Lower lobe of right lung (tissue), 2 donors: ENCODE data around the gene SPARC. TPM values are rescaled to one million over a fixed set of nuclear protein-coding genes. Genes with fewer than 3 reads are reported as not detected.

ENCODE experiments used
- ATAC-seq, 2 donors: fragments of 200-7000 bp; cut with Tn5 transposase; one replicate each; pipeline ENCODE4 v1.9.1; 2020 to 2022; ENCODE audit warnings: mild to moderate bottlenecking in 2 of 2, moderate library complexity in 2 of 2
- DNase-seq: peaks from one replicate; pipeline ENCODE4 v3.0.0-alpha.2; 2020
- H3K27ac ChIP-seq: fragments of 200-600 bp; one replicate; pipeline ENCODE4 v1.8.0; 2022
- H3K27me3 ChIP-seq: fragments of 200-600 bp; one replicate; pipeline ENCODE4 v1.8.0; 2022; ENCODE audit warnings: low read depth
- H3K36me3 ChIP-seq: fragments of 200-600 bp; one replicate; pipeline ENCODE4 v1.8.0; 2022; ENCODE audit warnings: mild to moderate bottlenecking
- H3K4me1 ChIP-seq: fragments of 200-600 bp; one replicate; pipeline ENCODE4 v1.8.0; 2022
- H3K4me3 ChIP-seq: fragments of 200-600 bp; one replicate; pipeline ENCODE4 v1.8.0; 2022; ENCODE audit warnings: mild to moderate bottlenecking
- H3K9me3 ChIP-seq: fragments of 200-600 bp; one replicate; pipeline ENCODE4 v1.8.0; 2022
- intact Hi-C: fragments of 100-400 bp; cut with DNase I; formaldehyde crosslinking; loops from one replicate; pipeline ENCODE4 v1.11.0; 2022
- total RNA-seq: library from RNA; stranded (reverse); fragmentation: NEBNext Ultra II Directional; extraction: Animal tissue kit (Norgen Biotek cat#: 25700); gene quantifications from one replicate; pipeline ENCODE4 v1.2.1, GENCODE V29; 2021
- TF ChIP-seq, protein P1 (sequence below): fragments of 200-600 bp; IDR thresholded peaks from one replicate; pipeline ENCODE4 v1.8.0; 2022; ENCODE audit warnings: antibody characterized with exemption, mild to moderate bottlenecking
- donor health status: DM: no; HTN: yes; CAD: no; lungs with severe emphysema.

SPARC gene
- total RNA-seq, 1 donor from 2014 or later, result 904 TPM

DNA sequence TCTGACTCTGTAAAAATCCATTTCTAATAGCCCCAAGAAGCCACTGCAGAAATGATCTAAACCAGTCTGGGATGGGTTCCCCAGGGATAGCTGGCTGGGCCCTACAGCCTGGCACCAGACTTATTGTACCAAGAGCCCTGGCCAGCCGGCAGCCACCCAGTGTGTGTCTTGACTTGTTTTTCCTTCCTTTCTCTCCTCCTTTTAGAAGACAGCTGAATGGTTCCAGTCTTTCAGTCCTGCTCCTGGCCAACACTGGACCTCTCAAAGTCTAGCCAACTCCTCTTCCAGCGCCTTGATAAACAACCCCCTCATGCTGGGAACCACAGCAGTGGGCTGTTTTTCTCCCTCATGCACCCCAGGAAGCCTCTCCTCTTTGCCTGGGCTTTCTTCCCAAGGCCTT lies 37.6 kb upstream of the SPARC start:
- intact Hi-C loops, result no loop called here
- no peak overlapping the region for H3K4me3 ChIP-seq
- H3K27me3 ChIP-seq, result no peaks in the 10 kb centered on the region
- H3K9me3 ChIP-seq, result no peaks in the 10 kb centered on the region
- H3K4me1 ChIP-seq, result peaks cover 20% of the 10 kb centered on the region
- no peak overlapping the region for H3K27ac ChIP-seq
- no peaks in the 10 kb centered on the region for H3K36me3 ChIP-seq
- TF ChIP-seq, protein P1, sequence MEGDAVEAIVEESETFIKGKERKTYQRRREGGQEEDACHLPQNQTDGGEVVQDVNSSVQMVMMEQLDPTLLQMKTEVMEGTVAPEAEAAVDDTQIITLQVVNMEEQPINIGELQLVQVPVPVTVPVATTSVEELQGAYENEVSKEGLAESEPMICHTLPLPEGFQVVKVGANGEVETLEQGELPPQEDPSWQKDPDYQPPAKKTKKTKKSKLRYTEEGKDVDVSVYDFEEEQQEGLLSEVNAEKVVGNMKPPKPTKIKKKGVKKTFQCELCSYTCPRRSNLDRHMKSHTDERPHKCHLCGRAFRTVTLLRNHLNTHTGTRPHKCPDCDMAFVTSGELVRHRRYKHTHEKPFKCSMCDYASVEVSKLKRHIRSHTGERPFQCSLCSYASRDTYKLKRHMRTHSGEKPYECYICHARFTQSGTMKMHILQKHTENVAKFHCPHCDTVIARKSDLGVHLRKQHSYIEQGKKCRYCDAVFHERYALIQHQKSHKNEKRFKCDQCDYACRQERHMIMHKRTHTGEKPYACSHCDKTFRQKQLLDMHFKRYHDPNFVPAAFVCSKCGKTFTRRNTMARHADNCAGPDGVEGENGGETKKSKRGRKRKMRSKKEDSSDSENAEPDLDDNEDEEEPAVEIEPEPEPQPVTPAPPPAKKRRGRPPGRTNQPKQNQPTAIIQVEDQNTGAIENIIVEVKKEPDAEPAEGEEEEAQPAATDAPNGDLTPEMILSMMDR, result no peak
- ATAC-seq (no peak), DNase-seq (no peak)

DNA sequence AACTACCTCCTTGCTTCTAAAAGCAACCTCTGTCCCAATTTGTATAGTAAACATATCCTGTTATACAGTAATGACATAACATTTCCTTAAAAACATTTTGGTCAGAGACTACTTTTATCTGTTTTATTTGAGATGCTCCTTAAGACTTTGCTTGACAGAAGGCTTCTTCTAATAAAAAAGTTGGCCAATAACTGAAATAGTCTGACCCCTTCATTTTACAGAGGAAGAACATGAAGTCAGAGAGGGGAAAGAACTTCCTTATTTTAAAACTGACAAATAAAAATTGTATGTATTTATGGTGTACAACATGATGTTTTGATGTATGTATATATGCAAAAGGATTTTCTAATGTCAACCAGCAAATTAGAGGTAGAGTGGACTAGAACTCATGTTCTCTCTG lies 35.8 kb upstream of the SPARC start:
- ATAC-seq, result no peak
- intact Hi-C loops, result no loop called here
- peaks cover 37% of the 10 kb centered on the region for H3K4me1 ChIP-seq
- no peak overlapping the region for H3K4me3 ChIP-seq
- no peak overlapping the region for H3K27ac ChIP-seq
- no peaks in the 10 kb centered on the region for H3K27me3 ChIP-seq
- H3K9me3 ChIP-seq, result no peaks in the 10 kb centered on the region
- H3K36me3 ChIP-seq, result no peaks in the 10 kb centered on the region
- TF ChIP-seq, protein P1, result no peak
- DNase-seq, result no peak

DNA sequence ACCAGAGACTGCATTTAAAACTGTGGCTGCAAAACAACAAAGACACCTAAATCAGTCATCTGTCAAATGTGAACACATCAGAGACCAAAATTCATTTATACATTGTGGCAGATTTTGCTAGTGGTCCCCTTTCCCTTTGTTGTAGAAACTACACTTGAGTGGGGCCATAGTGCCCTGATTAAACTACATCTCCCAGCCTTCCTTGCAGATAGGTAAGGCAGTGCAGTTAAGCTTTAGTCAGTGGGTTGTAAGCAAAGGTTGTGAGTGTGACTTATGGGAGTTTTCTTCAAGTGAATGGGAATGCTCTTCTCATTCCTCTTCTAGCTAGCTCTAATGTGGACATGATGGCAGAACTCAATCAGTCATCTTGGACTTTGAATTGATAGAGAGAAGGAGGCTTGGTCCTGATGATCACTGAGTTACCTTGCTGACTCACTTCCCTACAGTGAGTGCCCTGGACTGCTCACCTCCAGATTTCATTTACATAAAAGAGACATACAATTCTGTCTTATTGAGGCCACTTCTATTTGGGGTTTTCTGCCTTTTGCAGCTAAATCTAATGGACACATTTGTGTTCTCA lies 35.2 kb upstream of the SPARC start:
- intact Hi-C loops, result no loop called here
- H3K9me3 ChIP-seq, result no peaks in the 10 kb centered on the region
- DNase-seq, result no peak
- no peak for ATAC-seq
- no peak overlapping the region for H3K27ac ChIP-seq
- no peaks in the 10 kb centered on the region for H3K36me3 ChIP-seq
- no peaks in the 10 kb centered on the region for H3K27me3 ChIP-seq
- H3K4me3 ChIP-seq, result no peak overlapping the region
- H3K4me1 ChIP-seq, result peaks cover 44% of the 10 kb centered on the region
- TF ChIP-seq, protein P1, result no peak

DNA sequence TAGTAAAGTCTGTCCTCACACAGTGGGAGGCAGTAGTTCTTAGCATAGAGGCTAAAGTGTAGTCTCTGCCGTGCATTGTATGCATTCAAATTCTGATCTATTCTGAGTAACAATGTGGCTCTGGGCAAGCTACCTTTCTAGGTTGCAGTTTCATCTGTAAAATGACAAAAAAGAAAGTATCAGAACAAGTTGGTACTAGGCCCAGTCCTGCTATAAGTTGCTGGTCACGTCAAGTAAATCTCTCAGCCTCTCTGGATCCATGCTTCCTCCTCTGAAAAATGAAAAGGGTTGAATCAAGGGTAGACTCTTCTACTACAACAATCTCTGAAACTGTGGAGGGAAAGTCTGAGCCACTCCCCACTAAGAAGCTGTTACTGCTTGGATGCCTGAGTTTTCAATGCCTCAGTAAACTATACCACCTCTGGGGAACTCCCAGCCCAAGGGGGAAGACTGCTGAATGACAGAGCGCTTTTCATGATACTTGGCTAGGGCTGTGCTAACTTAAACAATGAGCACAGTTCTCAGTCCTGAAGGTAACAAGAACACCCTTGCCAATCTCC lies 34.5 kb upstream of the SPARC start:
- no peak for ATAC-seq
- intact Hi-C loops, result no loop called here
- H3K36me3 ChIP-seq, result no peaks in the 10 kb centered on the region

DNA sequence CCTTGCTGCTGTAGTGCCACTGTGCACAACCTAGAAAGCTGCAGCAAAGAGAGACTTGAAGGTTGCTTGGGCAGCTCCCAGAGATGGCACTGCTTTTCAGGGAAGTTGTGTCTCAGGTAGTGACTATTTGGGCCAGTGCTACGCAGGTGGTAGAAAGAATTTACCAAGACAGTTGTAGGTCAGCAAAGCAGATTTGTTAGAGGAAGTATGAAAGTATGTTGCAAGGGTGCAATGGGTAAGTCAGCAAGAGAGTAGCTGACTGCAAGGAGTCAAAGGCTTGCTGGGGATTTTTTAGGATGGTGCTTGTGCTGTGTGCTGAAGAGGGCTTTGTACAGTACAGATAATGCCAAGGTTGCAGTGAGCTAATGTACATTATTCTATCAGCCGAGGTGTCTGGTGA lies 33.5 kb upstream of the SPARC start:
- ATAC-seq (no peak), DNase-seq (no peak)
- Histone ChIP-seq H3K9me3 (no peaks in the 10 kb centered on the region), H3K27ac (no peak overlapping the region), H3K27me3 (no peaks in the 10 kb centered on the region), H3K4me1 (peaks cover 44% of the 10 kb centered on the region), H3K4me3 (no peak overlapping the region), H3K36me3 (no peaks in the 10 kb centered on the region)
- TF ChIP-seq, protein P1, result no peak
- intact Hi-C loops, result no loop called here

More for the DNA sequence above, 34.5 kb upstream of the SPARC start:
- H3K4me3 ChIP-seq, result no peak overlapping the region
- no peaks in the 10 kb centered on the region for H3K9me3 ChIP-seq
- peaks cover 44% of the 10 kb centered on the region for H3K4me1 ChIP-seq
- TF ChIP-seq, protein P1, result no peak
- DNase-seq, result no peak
- H3K27ac ChIP-seq, result no peak overlapping the region
- H3K27me3 ChIP-seq, result no peaks in the 10 kb centered on the region
